HG03439 (cell line): ENCODE results near the gene OSGEPL1.
"Not testable (repeated sequence)": the region's sequence is repeated elsewhere in the genome, so short reads cannot be mapped to it uniquely, and the experiment has no call there.

Source experiments
- ATAC-seq: cut with Tn5 transposase; IDR thresholded peaks from one replicate; pipeline ENCODE4 v1.9.1; 2021; ENCODE audit warnings: mild to moderate bottlenecking, moderate library complexity; ENCODE audit not compliant: unreplicated experiment

OSGEPL1 gene

DNA sequence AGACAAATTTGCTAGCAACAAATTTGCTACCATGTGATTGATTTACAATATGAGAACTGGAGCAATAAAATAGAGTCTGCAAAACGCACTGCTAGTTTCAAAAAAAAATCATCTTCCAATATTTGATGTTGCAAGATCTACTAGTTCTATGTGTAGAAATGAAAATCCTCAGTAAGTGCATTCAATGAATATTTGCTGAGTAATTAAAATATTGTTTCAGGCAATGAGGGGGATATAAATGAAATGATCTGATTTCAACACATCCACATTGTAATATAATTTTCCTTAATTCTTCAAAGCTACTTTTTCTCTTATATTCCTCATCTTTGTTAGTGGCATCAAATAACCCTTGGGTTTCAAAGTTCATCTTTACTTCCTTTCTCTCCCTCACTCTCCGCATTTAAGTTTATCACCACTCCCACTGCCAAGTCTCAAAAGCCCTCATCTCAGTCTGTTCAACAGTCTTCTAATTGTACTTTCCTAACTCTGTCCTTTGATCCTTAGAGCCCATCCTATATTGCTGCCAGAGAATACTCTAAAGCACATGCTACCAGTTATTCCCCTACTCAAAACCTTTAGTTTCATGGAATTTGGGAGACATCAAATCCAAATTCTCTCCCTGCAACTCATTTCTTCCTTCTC lies 6.2 kb downstream of the OSGEPL1 start:
- ATAC-seq, result no peak

DNA sequence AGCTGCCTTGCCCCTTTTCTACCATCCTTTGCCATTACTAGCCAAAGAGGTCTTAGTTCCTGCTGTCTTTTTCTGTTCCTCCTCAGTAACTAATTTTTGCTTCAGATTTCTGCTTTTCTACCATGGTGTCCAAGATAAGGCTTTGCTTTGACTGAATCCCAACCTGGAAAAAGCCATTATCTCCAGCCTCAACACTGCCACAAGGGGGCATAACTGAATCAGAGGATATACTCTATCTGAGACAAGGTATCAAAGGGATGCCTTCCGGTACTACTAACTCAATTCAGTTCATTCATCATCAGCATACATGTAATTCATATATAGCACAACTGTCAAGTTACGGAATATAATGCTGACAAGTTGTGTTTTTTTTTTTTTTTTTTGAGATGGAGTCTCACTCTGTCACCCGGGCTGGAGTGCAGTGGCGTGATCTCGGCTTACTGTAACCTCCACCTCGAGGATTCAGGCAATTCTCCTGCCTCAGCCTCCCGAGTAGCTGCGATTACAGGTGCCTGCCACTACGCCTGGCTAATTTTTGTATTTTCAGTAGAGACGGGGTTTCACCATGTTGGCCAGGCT lies 11.4 kb downstream of the OSGEPL1 start:
- ATAC-seq, result peak; percentile 58

- no peak for ATAC-seq
Observed at GRCh38 chr2:189729430-189729829, 33.2 kb downstream of the OSGEPL1 start.

GRCh38 chr2:189726849-189727248 lies 35.7 kb downstream of the OSGEPL1 start:
- no peak for ATAC-seq

DNA sequence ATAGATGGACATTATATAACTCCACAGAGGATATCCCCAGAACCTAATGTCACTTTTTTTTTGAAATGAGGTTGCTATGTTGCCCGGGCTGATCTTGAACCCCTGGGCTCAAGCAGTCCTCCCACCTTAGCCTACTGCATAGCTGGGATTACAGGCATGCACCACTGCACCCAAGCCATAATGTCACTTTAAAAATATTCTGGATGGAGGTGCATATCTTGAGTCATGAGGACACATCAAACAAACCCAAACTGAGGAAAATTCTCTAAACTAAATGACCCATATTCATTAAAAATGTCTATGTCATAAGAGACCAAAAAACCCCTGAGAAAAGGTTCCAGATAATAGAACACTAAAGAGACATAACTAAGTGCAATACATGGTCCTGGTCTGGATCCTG lies 36.3 kb downstream of the OSGEPL1 start:
- no peak for ATAC-seq

GRCh38 chr2:189723192-189723591 lies 39.4 kb downstream of the OSGEPL1 start:
- no peak for ATAC-seq

GRCh38 chr2:189719571-189719970 lies 43.0 kb downstream of the OSGEPL1 start:
- ATAC-seq, result no peak

DNA sequence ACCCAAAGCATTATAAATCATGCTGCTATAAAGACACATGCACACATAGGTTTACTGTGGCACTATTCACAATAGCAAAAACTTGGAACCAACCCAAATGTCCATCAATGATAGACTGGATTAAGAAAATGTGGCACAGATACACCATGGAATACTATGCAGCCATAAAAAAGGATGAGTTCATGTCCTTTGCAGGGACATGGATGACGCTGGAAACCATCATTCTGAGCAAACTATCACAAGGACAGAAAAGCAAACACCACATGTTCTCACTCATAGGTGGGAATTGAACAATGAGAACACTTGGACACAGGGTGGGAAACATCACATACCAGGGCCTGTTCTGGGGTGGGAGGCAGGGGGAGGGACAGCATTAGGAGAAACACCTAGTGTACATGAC lies 45.0 kb downstream of the OSGEPL1 start:
- not testable (repeated sequence) for ATAC-seq

GRCh38 chr2:189709501-189710221 lies 52.9 kb downstream of the OSGEPL1 start:
- no peak for ATAC-seq

DNA sequence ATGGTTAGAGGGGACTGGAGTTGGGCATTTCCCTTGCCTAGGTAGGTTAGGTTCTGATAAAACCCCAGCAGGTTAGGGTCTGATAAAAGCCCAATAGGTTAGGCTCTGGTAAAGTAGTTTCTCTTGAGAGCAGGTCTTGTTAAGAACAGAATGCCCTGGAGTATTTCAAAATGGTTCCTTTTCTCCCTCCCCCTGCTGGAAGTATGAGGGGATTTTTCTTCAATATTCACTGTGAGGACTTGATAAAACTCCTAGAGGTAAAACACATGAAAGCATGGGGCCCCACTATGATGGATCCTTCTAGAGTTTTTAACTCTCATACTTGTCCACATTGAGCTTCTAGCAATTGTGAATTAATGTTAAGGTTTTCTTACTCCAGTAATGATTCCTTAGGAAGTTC lies 60.5 kb downstream of the OSGEPL1 start:
- no peak for ATAC-seq

DNA sequence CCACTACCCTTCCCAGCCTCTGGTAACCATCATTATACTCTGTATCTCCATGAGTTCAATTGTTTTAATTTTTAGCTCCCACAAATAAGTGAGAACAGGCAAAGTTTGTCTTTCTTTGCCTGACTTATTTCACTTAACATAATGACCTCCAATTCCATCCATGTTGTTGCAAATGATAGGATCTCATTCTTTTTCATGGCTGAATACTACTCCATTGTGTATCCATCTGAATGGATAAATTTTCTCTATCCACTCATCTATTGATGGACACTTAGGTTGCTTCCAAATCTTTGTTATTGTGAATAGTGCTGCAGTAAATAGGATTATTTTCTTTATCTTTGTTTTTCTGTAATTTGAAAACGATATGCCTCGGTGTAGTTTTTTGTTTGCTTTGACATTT lies 61.9 kb downstream of the OSGEPL1 start:
- no peak for ATAC-seq

- ATAC-seq, result peak; percentile 58
Observed at GRCh38 chr2:189698020-189698887, 64.3 kb downstream of the OSGEPL1 start.
